GM19324 (cell line): ENCODE measurements around the gene ATP6V0A4.

Experiments
- ATAC-seq: cut with Tn5 transposase; IDR thresholded peaks from one replicate; pipeline ENCODE4 v1.9.1; 2021; ENCODE audit warnings: mild to moderate bottlenecking, moderate library complexity; ENCODE audit not compliant: unreplicated experiment, low FRiP score

Gene ATP6V0A4

GRCh38 chr7:138665249-138665648, 132.7 kb downstream of the ATP6V0A4 start:
- no peak for ATAC-seq

DNA sequence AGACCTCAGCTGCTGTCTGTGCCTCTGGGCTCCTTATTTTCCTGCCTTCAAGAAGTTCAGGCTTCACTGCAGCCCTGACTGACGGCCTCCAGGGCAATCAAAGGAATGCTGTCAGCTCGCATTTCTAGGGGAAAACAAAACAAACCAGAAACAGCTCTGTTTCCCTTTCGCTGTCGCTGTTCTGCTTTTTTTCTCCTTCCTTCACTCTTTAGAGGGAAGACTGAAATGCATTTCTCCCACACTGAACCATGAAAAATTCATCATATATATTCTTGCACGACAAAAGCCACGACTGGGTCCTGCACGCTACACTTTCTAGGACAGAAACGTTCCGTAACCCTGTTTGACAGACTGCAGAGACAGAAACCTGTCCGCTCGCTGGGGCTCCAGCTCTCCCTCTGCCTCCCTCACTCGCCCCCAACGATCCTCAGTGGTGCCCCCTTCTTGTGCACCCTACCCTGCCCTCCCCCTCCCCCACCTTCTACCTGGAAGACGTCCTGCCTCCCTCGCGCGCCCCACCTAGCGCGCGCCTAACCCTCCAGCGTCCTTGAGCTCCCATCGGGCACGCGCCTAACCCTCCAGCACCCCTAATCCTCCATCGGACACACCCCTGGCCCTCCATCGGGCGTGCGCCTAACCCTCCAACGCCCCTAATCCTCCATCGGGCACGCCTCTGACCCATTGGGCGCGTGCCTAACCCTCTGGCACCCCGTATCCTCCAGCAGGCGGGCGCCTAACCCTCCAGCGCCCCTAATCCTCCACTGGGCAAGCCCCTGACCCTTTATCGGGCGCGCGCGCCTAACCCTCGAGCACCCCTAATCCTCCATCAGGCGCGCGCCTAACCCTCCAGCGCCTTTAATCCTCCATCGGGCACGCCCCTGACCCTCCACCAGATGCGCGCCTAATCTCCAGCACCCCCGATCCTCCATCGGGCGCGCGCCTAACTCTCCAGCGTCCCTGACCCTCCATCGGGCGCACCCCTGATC, 134.0 kb downstream of the ATP6V0A4 start:
- ATAC-seq, result no peak

GRCh38 chr7:138662991-138663320, 135.0 kb downstream of the ATP6V0A4 start:
- no peak for ATAC-seq

- no peak for ATAC-seq
Measured at GRCh38 chr7:138662076-138662990, 135.7 kb downstream of the ATP6V0A4 start.

DNA sequence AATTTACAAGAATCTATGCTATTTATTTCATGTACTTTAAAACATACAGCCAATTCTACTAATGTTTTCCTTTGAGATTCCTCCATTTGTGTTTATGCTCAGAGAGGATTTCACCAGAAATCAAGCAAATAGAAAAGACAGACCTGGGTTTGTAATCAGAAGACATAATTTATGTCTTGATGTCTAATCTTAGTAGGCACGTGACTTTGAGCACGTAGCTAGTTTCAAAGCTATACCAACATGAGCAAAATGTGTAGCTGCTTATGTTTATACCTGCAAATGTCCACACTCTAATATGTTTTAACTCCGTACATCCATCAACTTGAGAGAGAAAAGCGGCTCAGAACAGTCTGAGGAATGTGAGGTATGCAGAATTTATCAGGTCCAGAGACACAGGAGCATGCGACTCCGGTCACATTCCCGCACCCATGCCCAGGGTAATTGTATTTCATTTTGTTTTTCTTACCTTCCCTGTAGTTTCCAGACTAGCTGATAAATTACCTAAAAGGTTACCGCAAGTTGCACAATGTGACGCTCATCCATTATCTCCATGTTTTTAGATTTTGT, 136.8 kb downstream of the ATP6V0A4 start:
- no peak for ATAC-seq

DNA sequence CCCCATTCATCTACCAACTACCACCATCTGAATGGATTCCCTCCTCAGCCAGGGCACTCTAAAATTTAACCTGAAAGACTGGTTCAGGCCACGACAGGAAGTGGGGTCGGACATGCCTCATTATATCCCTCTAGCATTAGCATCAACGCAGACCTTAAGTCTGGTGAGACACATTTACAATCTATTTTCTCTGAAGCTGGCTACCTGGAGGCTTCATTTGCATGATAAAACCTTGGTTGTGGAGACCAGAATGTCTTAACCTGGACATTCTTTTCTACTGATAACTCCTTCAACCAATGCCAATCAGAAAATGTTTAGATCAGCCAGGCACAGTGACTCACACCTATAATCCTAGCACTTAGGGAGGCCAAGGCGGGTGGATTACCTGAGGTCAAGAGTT, 139.1 kb downstream of the ATP6V0A4 start:
- ATAC-seq, result no peak

DNA sequence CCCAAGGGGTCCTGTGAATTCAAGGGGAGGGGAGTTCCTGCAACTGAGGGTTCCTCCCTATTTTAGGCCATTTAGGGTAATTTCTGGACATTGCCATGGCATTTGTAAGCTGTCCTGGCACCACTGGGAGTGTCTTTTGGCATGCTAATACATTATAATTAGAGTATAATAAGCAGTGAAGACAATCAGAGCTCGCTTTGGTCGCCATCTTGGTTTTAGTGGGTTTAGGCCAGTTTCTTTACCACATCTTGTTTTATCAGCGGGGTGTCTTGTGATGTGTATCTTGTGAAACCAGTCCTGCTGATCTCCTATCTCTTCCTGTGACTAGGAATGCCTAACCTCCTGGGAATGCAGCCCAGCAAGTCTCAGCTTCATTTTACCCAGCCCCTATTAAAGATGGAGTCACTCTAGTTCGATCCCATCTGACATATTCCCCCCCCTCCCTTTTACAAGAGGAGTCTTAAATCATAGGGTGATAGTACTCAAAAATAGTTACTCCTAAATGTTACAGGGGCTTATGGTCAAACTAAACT, 140.1 kb downstream of the ATP6V0A4 start:
- ATAC-seq, result no peak

GRCh38 chr7:138656952-138657351, 141.0 kb downstream of the ATP6V0A4 start:
- no peak for ATAC-seq
